8988T (cell line): ENCODE measurements around the gene FOXC1.

Source experiments
- DNase-seq: peaks from one replicate; pipeline ENCODE4 v3.0.0; 2011

Gene FOXC1

DNA sequence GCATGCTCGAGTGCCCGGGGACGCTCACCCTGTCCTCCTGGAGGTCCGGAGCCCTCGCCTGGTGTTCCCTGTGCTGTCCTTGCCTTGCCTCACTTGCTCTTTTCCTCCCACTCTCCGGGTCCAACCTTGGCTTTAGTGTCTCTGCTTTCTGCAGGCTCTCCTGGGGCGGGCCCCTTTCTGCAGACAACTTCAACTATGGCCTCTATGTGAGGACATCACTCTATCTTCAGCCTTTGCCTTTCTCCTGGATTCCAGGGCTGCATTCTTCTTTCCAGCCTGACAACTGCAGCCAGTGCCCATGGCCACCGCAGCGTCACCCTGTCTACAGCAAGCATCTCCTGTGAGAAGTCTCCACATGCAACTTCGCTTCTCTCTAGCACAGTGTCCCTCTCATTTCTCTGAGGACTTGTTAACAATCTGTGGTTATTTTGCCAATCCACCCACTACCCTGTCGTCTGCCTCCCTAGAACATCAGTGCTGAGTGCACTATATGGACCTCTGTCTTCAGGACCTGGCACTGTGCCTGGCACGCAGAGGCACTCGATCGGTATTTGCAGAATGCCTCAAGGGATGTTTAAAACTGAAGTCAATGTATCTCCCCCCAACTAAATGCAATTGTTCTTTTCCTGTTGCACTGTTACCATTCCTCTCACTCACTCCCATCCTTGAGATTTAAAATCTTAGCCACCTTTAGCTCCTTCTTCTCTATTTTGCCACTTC, 35.9 kb downstream of the FOXC1 start:
- no peak for DNase-seq

GRCh38 chr6:1651362-1651761, 41.6 kb downstream of the FOXC1 start:
- no peak for DNase-seq

DNA sequence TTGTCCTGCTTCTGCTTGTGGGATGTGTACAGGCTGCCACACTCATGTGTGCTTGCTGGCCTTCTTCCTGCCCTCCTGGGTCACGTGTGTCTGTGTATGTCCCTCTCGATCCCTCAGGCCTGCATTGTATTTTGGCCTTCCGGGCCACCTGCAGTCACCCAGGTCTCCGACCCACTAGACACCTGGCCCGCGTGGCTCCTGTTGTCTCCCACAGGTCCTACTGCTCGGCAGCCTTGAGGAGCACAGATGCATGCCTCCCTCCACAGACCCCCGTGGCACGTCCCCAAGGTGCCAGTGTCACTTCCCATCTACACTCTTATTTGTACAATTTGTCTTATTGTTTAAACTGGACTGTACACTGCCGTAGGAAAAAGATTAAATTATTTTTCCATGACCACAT, 43.1 kb downstream of the FOXC1 start:
- DNase-seq, result no peak

DNA sequence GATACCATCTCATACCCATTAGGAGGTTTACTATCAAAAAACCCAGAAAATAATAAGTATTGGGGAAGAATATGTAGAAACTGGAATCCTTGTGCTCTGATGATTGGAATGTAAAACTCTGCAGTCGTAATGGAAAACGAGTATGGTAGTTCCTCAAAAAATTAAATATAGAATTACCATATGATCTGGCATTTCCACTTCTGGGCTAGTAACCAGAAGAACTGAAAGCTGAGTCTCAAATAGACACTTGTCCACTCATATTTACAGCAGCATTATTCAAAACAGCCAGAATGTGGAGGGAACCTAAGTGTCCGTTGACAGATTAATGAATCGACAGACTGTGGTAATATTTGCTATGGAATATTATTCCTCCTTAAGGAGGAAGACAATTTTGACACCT, 44.3 kb downstream of the FOXC1 start:
- no peak for DNase-seq

GRCh38 chr6:1657116-1657770, 47.5 kb downstream of the FOXC1 start:
- no peak for DNase-seq

- no peak for DNase-seq
These were observed 48.1 kb downstream of the FOXC1 start for GRCh38 chr6:1657771-1658165.

DNA sequence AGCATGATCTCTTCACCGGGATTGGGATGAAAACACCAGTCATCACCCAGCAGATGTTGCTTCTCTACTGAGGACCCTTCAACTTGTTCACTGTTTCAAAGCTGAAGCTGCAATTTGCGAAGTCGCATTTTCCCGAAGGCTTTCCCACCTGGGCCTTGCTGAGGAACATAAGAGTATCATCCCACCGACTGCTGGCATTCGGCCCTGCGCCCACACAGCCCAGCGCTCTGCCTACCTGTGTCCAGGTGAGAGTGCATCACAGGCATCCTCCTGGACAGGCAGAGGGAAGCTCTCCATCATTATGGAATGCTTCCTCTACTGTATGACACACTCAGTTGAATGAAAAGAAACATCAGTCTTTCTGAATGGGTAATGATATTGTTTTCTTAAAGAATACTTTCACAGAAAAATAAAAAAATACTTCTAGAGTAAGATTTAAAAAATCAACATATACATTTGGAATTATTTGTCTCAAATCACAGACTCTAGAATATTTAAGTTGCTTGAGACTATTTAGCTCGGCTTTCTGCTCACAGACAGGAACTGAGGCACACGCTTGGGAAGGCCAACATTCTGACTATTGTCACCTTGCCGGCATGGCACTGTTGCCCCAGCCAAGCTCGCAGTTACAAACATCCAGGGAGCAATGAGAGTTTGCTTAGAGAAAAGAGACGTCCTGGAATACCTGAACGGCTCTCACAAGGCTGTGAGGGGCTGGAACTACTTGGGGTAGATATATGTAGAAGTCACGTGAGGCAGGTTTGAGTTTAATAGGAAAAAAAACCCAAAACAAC, 48.7 kb downstream of the FOXC1 start:
- no peak for DNase-seq

- no peak for DNase-seq
These were observed 50.1 kb downstream of the FOXC1 start for GRCh38 chr6:1659816-1660215.

GRCh38 chr6:1662534-1662933, 52.8 kb downstream of the FOXC1 start:
- DNase-seq, result no peak
